Spinal cord (tissue), 10 donors: ENCODE data around the gene LMAN2. TPM values are rescaled to one million over a fixed set of nuclear protein-coding genes. Genes with fewer than 3 reads are reported as not detected.

Experiments
- DNase-seq, 6 donors: peaks; one replicate each; pipeline versions ENCODE4 v3.0.0 to v3.0.0-alpha.2; 2013 to 2015; ENCODE audit warnings: low spot score in 6 of 6, low read depth in 4 of 6
- H3K27ac ChIP-seq: one replicate; pipeline ENCODE4 v1.5.1; 2013; ENCODE audit warnings: low read depth, low read length, control low read depth
- H3K27me3 ChIP-seq: one replicate; pipeline ENCODE4 v1.6.1; 2013; ENCODE audit warnings: low read length; ENCODE audit not compliant: control insufficient read depth, insufficient read depth
- H3K36me3 ChIP-seq: one replicate; pipeline ENCODE4 v1.6.1; 2013; ENCODE audit warnings: low read length; ENCODE audit not compliant: control insufficient read depth, insufficient read depth
- H3K4me1 ChIP-seq: one replicate; pipeline ENCODE4 v1.6.1; 2013; ENCODE audit warnings: low read length; ENCODE audit not compliant: control insufficient read depth, insufficient read depth
- H3K4me3 ChIP-seq: one replicate; pipeline ENCODE4 v1.5.1; 2013; ENCODE audit warnings: low read depth, low read length, control low read depth
- H3K9me3 ChIP-seq: one replicate; pipeline ENCODE4 v1.6.1; 2013; ENCODE audit warnings: low read length; ENCODE audit not compliant: control insufficient read depth, insufficient read depth
- WGBS: methylation state at CpG from one replicate; pipeline ENCODE4 v1.1.5; 2013; ENCODE audit warnings: missing lambda C conversion rate; ENCODE audit not compliant: insufficient coverage; 5-methylcytosine and 5-hydroxymethylcytosine counted together
- polyA plus RNA-seq, 2 donors: library from polyadenylated mRNA; unstranded; fragments of 120-200 nt; gene quantifications; one replicate each; pipeline ENCODE4 v1.2.1, GENCODE V29; 2013; ENCODE audit not compliant: insufficient read length in 2 of 2
- total RNA-seq, 2 donors: library from RNA; depleted of rRNA in 1 of 2; stranded (reverse); fragments of 120-200 nt in 1 of 2; fragments of >200 nt in 1 of 2; gene quantifications; one replicate each; pipeline versions ENCODE4 v1.2.3 to v1.2.4, GENCODE V29; 2013 to 2014
- donor health status: healthy.

The LMAN2 gene
- total and polyA plus RNA-seq, 4 donors: 90.3 to 152 (median 96.4) TPM

GRCh38 chr5:177303121-177303924 is 48.1 kb downstream of the LMAN2 start, which contains the start of the genes PRELID1 and RAB24:
PRELID1 (plus strand) TSS chr5:177303799; CDS start chr5:177303986, 187 bp downstream.
RAB24 (minus strand) TSS chr5:177303719; CDS start chr5:177303288, 431 bp downstream.
- no peaks in the 10 kb centered on the region for H3K9me3 ChIP-seq
- under 1% methylated on average over 100 of the region's 100 CpGs for WGBS
- peaks cover 42% of the 10 kb centered on the region for H3K4me1 ChIP-seq
- H3K4me3 ChIP-seq: peak within 1 kb of the TSS; percentile 81
- H3K36me3 ChIP-seq: peaks cover 56% of the 10 kb centered on the region
- H3K27ac ChIP-seq: peak within 1 kb of the TSS; percentile 82
- no peaks in the 10 kb centered on the region for H3K27me3 ChIP-seq
- peak; percentile 61 to 96 (median 80) for DNase-seq

GRCh38 chr5:177302354-177303110 is 48.9 kb downstream of the LMAN2 start:
- DNase-seq: peak in 1 of 6 donors; percentile 17

DNA sequence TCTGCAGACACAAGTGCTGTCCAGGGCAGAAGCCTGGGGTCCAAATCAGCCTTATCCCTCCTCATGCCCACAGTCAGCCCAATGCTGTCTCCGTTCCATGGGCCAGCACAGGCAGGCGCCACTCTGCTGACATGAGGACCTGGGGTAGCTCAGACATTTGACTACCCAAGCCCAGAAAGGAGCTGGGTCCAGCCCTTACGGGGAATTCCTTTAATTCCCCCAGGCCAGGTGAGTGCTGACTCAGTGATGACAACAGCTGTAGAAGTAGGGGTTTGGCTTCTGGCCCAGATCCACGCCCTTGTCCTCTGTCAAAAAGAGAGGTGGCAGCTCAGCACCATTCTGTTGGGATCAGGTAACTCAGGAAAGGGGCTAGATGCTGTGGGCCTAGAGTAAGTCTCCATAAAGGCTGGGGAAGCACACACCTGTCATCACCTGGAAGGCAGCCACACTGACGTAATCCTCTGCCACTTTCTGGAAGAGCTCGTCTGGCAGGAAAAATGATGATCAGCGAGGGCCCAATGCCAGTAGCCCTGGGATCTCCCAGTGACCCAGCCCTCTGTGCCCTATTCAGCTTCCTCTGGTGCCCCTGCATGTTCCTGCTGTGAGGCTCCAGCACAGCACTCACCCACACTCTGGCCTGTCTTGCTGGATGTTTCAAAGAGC is 49.8 kb downstream of the LMAN2 start:
- DNase-seq: no peak
- Histone ChIP-seq H3K4me3 (no peak overlapping the region), H3K27ac (no peak overlapping the region), H3K27me3 (no peaks in the 10 kb centered on the region), H3K9me3 (no peaks in the 10 kb centered on the region), H3K36me3 (peaks cover 47% of the 10 kb centered on the region), H3K4me1 (peaks cover 29% of the 10 kb centered on the region)
- 68% methylated on average over 7 of the region's 7 CpGs for WGBS

More at GRCh38 chr5:177302354-177303110, 48.9 kb downstream of the LMAN2 start:
- Histone ChIP-seq H3K36me3 (peaks cover 54% of the 10 kb centered on the region), H3K4me3 (peak overlapping the region; percentile 81), H3K9me3 (no peaks in the 10 kb centered on the region), H3K27ac (no peak overlapping the region), H3K27me3 (no peaks in the 10 kb centered on the region), H3K4me1 (peaks cover 37% of the 10 kb centered on the region)
- WGBS: 56% methylated on average over 12 of the region's 24 CpGs

- Histone ChIP-seq H3K4me1 (peaks cover 29% of the 10 kb centered on the region), H3K9me3 (no peaks in the 10 kb centered on the region), H3K36me3 (peaks cover 47% of the 10 kb centered on the region), H3K27ac (no peak overlapping the region), H3K27me3 (no peaks in the 10 kb centered on the region), H3K4me3 (no peak overlapping the region)
- WGBS: no CpG with 5 or more reads among the region's 2 CpGs
- DNase-seq: no peak
Measured at GRCh38 chr5:177300951-177301350, 50.5 kb downstream of the LMAN2 start.

DNA sequence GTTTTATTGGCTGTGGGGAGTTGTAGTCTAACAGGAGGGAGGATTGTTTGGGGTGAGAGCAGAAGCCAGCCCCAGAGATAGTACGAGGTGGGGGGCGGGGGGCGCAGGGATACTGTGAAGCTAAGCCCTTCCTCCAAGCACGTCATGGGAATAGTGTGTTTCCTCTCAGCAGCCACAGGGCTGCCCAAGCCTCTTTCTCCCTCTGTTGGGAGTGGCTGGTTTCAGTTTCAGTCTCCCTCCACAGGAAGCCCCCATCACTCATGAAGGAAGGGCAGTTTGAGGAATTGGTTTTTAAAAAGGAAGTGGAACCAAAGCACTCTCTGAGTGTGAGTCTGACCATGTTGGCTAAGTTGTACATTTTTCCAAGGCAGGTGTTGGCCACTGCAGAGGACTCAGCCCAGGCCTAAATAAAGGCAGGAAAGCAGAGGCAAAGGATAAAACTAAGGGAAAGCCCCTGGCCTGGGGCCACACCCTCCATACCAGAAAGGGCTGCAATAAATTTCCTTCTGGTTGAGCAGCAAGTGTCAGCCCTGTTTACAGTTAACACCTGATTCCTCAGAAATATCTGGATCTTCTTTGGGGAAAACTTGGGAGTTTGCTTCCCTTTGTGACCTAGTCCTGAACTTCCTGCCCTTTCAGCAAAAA is 51.1 kb downstream of the LMAN2 start:
- no CpG with 5 or more reads among the region's 4 CpGs for WGBS
- no peaks in the 10 kb centered on the region for H3K9me3 ChIP-seq
- H3K4me1 ChIP-seq: peaks cover 29% of the 10 kb centered on the region
- H3K27ac ChIP-seq: peak overlapping the region; percentile 22
- H3K36me3 ChIP-seq: peaks cover 48% of the 10 kb centered on the region
- DNase-seq: peak in 1 of 6 donors; percentile 62
- H3K4me3 ChIP-seq: no peak overlapping the region
- H3K27me3 ChIP-seq: no peaks in the 10 kb centered on the region

- DNase-seq: no peak
- no peak overlapping the region for H3K4me3 ChIP-seq
- 94% methylated on average over 5 of the region's 9 CpGs for WGBS
- H3K27me3 ChIP-seq: no peaks in the 10 kb centered on the region
- peaks cover 27% of the 10 kb centered on the region for H3K4me1 ChIP-seq
- peaks cover 52% of the 10 kb centered on the region for H3K36me3 ChIP-seq
- no peaks in the 10 kb centered on the region for H3K9me3 ChIP-seq
- no peak overlapping the region for H3K27ac ChIP-seq
Measured at GRCh38 chr5:177299697-177300096, 51.8 kb downstream of the LMAN2 start.

- H3K36me3 ChIP-seq: peaks cover 66% of the 10 kb centered on the region
- H3K27ac ChIP-seq: no peak overlapping the region
Measured at GRCh38 chr5:177297922-177298321, 53.5 kb downstream of the LMAN2 start.

GRCh38 chr5:177296581-177296980 is 54.9 kb downstream of the LMAN2 start:
- DNase-seq: no peak
- no peaks in the 10 kb centered on the region for H3K9me3 ChIP-seq
- H3K27me3 ChIP-seq: no peaks in the 10 kb centered on the region
- peaks cover 64% of the 10 kb centered on the region for H3K36me3 ChIP-seq
- H3K4me3 ChIP-seq: no peak overlapping the region
- 55% methylated on average over 4 of the region's 4 CpGs for WGBS
- H3K4me1 ChIP-seq: peaks cover 7% of the 10 kb centered on the region
- H3K27ac ChIP-seq: no peak overlapping the region

More at GRCh38 chr5:177297922-177298321, 53.5 kb downstream of the LMAN2 start:
- H3K9me3 ChIP-seq: no peaks in the 10 kb centered on the region
- no peak overlapping the region for H3K4me3 ChIP-seq
- WGBS: 80% methylated on average over 1 of the region's 2 CpGs
- H3K4me1 ChIP-seq: peaks cover 20% of the 10 kb centered on the region
- DNase-seq: no peak
- H3K27me3 ChIP-seq: no peaks in the 10 kb centered on the region

DNA sequence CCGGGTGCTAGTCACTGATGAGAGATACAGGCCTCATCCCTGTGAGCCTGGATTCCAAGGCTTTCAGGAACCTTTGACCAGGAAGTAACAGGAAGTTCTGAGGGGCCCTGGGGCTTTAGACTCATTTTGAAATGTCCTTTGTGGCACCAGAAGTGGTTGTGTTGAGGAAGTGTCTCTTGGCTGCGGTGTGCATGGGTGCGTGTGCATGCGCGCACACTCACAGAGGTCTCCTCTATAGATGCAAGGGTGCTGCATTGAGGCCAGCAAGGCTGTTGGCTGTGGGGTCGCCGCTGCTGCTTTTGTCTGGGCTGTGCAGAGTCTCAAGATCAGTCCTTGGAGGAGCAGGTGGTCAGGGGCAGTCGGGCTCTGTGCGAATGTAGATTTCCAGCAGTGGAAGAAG is 55.5 kb downstream of the LMAN2 start:
- Histone ChIP-seq H3K4me1 (peaks cover 3% of the 10 kb centered on the region), H3K9me3 (no peaks in the 10 kb centered on the region), H3K27ac (no peak overlapping the region), H3K4me3 (no peak overlapping the region), H3K36me3 (peaks cover 63% of the 10 kb centered on the region), H3K27me3 (no peaks in the 10 kb centered on the region)
- WGBS: 96% methylated on average over 9 of the region's 9 CpGs
- DNase-seq: no peak
